Breast epithelium (tissue), 4 donors: ENCODE data around the gene HASPIN. TPM values are rescaled to one million over a fixed set of nuclear protein-coding genes. Genes with fewer than 3 reads are reported as not detected.
"Not testable (repeated sequence)": the region's sequence is repeated elsewhere in the genome, so short reads cannot be mapped to it uniquely, and the experiment has no call there.

Experiments used
- DNase-seq, 2 donors: peaks; one replicate each; pipeline ENCODE4 v3.0.0-alpha.2; 2019; ENCODE audit warnings: low spot score in 2 of 2
- H3K27ac ChIP-seq, 2 donors: fragments of 200-600 bp; sonication (generic) in 1 of 2; one replicate each; pipeline ENCODE4 v1.5.1; 2016 to 2019; ENCODE audit warnings: mild to moderate bottlenecking in 1 of 2
- H3K27me3 ChIP-seq, 2 donors: fragments of 200-600 bp; sonication (generic) in 1 of 2; one replicate each; pipeline versions ENCODE4 v1.5.1 to v1.6.0; 2017 to 2019; ENCODE audit warnings: control low read depth in 1 of 2, mild to moderate bottlenecking in 1 of 2
- H3K36me3 ChIP-seq: fragments of 200-600 bp; one replicate; pipeline ENCODE4 v1.5.1; 2019
- H3K4me1 ChIP-seq, 2 donors: fragments of 200-600 bp; sonication (generic); one replicate each; pipeline ENCODE4 v1.5.1; 2016 to 2019; ENCODE audit warnings: control low read depth in 1 of 2
- H3K4me3 ChIP-seq, 3 donors: fragments of 200-600 bp; sonication (generic); 1 replicate in 2 of 3; 2 replicates in 1 of 3; pipeline ENCODE4 v1.5.1; 2016 to 2019; ENCODE audit warnings: mild to moderate bottlenecking in 3 of 3, moderate library complexity in 2 of 3
- H3K9me3 ChIP-seq, 2 donors: fragments of 200-600 bp; sonication (generic) in 1 of 2; one replicate each; pipeline ENCODE4 v1.5.1; 2016 to 2019; ENCODE audit warnings: control low read depth in 1 of 2
- CTCF ChIP-seq, 3 donors: fragments of 450-650 bp; IDR thresholded peaks; one replicate each; pipeline ENCODE4 v1.5.1; 2016 to 2017; ENCODE audit warnings: antibody characterized with exemption in 3 of 3, mild to moderate bottlenecking in 3 of 3, moderate library complexity in 3 of 3
- POLR2A ChIP-seq: fragments of 450-650 bp; IDR thresholded peaks from one replicate; pipeline ENCODE4 v1.6.1; 2016; ENCODE audit warnings: antibody characterized with exemption, mild to moderate bottlenecking, moderate library complexity
- POLR2AphosphoS5 ChIP-seq, 3 donors: sonication (generic); formaldehyde crosslinking; IDR thresholded peaks; one replicate each; pipeline ENCODE4 v1.6.1; 2017; ENCODE audit warnings: antibody characterized with exemption in 3 of 3
- intact Hi-C: fragments of 100-400 bp; cut with DNase I; formaldehyde crosslinking; loops from one replicate; pipeline ENCODE4 v1.15.1; 2023; ENCODE audit warnings: low total_unique reads
- total RNA-seq, 3 donors: library from RNA; depleted of rRNA; stranded (reverse); fragments of >200 nt; gene quantifications; one replicate each; pipeline ENCODE4 v1.1.0, GENCODE V29; 2016

HASPIN gene
- total RNA-seq, 3 donors from 2014 or later: 0.29 to 0.48 (median 0.33) TPM

- Histone ChIP-seq H3K4me1 (peaks cover 0 to 4% of the 10 kb centered on the region in 2 donors), H3K27me3 (peaks cover 8 to 58% of the 10 kb centered on the region in 2 donors), H3K4me3 (peak within 1 kb of the TSS; percentile 30 to 68 (median 49)), H3K9me3 (peaks cover 0 to 10% of the 10 kb centered on the region in 2 donors), H3K27ac (no peak within 1 kb of the TSS), H3K36me3 (no peaks in the 10 kb centered on the region)
- DNase-seq: no peak
- TF ChIP-seq CTCF (IDR thresholded peaks at IDR 0.05): no peak
- no peak for TF ChIP-seq POLR2A
- no peak for TF ChIP-seq POLR2AphosphoS5 (IDR thresholded peaks at IDR 0.05)
- intact Hi-C loops: no loop called here
Observed at GRCh38 chr17:3695723-3696411, 27.8 kb upstream of the HASPIN start, which contains the start of gene P2RX5. Gene P2RX5 (minus strand): TSS chr17:3696155. CDS start chr17:3696005, 150 bp downstream.

- Histone ChIP-seq H3K4me1 (peaks cover 0 to 4% of the 10 kb centered on the region in 2 donors), H3K4me3 (no peak overlapping the region), H3K27me3 (peaks cover 8 to 48% of the 10 kb centered on the region in 2 donors), H3K27ac (no peak overlapping the region), H3K36me3 (no peaks in the 10 kb centered on the region), H3K9me3 (peaks cover 0 to 10% of the 10 kb centered on the region in 2 donors)
- intact Hi-C loops: no loop called here
- TF ChIP-seq POLR2A (no peak), POLR2AphosphoS5 (IDR thresholded peaks at IDR 0.05) (no peak), CTCF (IDR thresholded peaks at IDR 0.05) (no peak)
- DNase-seq: no peak
Observed at GRCh38 chr17:3697103-3697476, 26.6 kb upstream of the HASPIN start.

GRCh38 chr17:3698139-3698538, 25.6 kb upstream of the HASPIN start:
- Histone ChIP-seq H3K27me3 (peaks cover 8 to 41% of the 10 kb centered on the region in 2 donors), H3K4me3 (no peak overlapping the region), H3K4me1 (peaks cover 0 to 4% of the 10 kb centered on the region in 2 donors), H3K27ac (no peak overlapping the region), H3K9me3 (peaks cover 0 to 10% of the 10 kb centered on the region in 2 donors), H3K36me3 (no peaks in the 10 kb centered on the region)
- no peak for DNase-seq
- intact Hi-C loops: no loop called here
- TF ChIP-seq CTCF (IDR thresholded peaks at IDR 0.05) (no peak), POLR2A (no peak), POLR2AphosphoS5 (IDR thresholded peaks at IDR 0.05) (no peak)

- intact Hi-C loops: no loop called here
- peaks cover 5 to 26% of the 10 kb centered on the region in 2 donors for H3K27me3 ChIP-seq
- H3K4me1 ChIP-seq: peaks cover 0 to 4% of the 10 kb centered on the region in 2 donors
- H3K4me3 ChIP-seq: no peak overlapping the region
- no peak overlapping the region for H3K27ac ChIP-seq
- H3K9me3 ChIP-seq: peaks cover 0 to 10% of the 10 kb centered on the region in 2 donors
- no peaks in the 10 kb centered on the region for H3K36me3 ChIP-seq
- no peak for TF ChIP-seq CTCF (IDR thresholded peaks at IDR 0.05)
- no peak for TF ChIP-seq POLR2AphosphoS5 (IDR thresholded peaks at IDR 0.05)
- no peak for TF ChIP-seq POLR2A
- no peak for DNase-seq
Observed at GRCh38 chr17:3699951-3700350, 23.8 kb upstream of the HASPIN start.

- DNase-seq, H3K4me3 ChIP-seq, H3K27me3 ChIP-seq, H3K9me3 ChIP-seq, H3K36me3 ChIP-seq, H3K27ac ChIP-seq, H3K4me1 ChIP-seq, intact Hi-C loops: not testable (repeated sequence)
Observed at GRCh38 chr17:3702041-3702539, 21.6 kb upstream of the HASPIN start.
